DOHH2 (cell line): ENCODE measurements around the gene SHISA3.

ENCODE experiments used
- H3F3A ChIP-seq: fragments of 200-600 bp; sonication (generic), shearing (Covaris generic); 2 replicates; pipeline ENCODE4 v1.6.0; 2016; ENCODE audit warnings: antibody characterized with exemption, mild to moderate bottlenecking; ENCODE audit not compliant: control insufficient read depth, insufficient read depth
- H3K27ac ChIP-seq: fragments of 200-600 bp; sonication (generic); 2 replicates; pipeline ENCODE4 v1.5.1; 2014; ENCODE audit warnings: low read depth, mild to moderate bottlenecking, low read length, moderate library complexity
- H3K27me3 ChIP-seq: fragments of 200-600 bp; sonication (generic); 2 replicates; pipeline ENCODE4 v1.6.1; 2014; ENCODE audit warnings: mild to moderate bottlenecking, low read length, mixed read lengths; ENCODE audit not compliant: control insufficient read depth
- H3K36me3 ChIP-seq: fragments of 200-600 bp; sonication (generic); 2 replicates; pipeline ENCODE4 v1.6.1; 2014; ENCODE audit warnings: mild to moderate bottlenecking, low read length, moderate library complexity, mixed read lengths; ENCODE audit not compliant: control insufficient read depth
- H3K4me1 ChIP-seq: fragments of 200-600 bp; sonication (generic); 2 replicates; pipeline ENCODE4 v1.6.1; 2014; ENCODE audit warnings: mild to moderate bottlenecking, low read length, mixed read lengths; ENCODE audit not compliant: control insufficient read depth
- H3K4me2 ChIP-seq: fragments of 200-600 bp; sonication (generic); 2 replicates; pipeline ENCODE4 v1.6.0; 2014; ENCODE audit warnings: mild to moderate bottlenecking, low read length, moderate library complexity
- H3K4me3 ChIP-seq: fragments of 200-600 bp; sonication (generic); 2 replicates; pipeline ENCODE4 v1.5.1; 2014; ENCODE audit warnings: mild to moderate bottlenecking, low read length, mixed read lengths
- H3K79me2 ChIP-seq: fragments of 200-600 bp; sonication (generic); 2 replicates; pipeline ENCODE4 v1.6.1; 2014; ENCODE audit warnings: mild to moderate bottlenecking, low read length, mixed read lengths; ENCODE audit not compliant: control insufficient read depth
- H3K9me2 ChIP-seq: fragments of 200-600 bp; sonication (generic); replicated peaks from 2 replicates; pipeline ENCODE4 v1.6.1; 2014; ENCODE audit warnings: mild to moderate bottlenecking, low read length, mixed read lengths; ENCODE audit not compliant: control insufficient read depth
- H3K9me3 ChIP-seq: fragments of 200-600 bp; sonication (generic); 2 replicates; pipeline ENCODE4 v1.6.1; 2014; ENCODE audit warnings: antibody characterized with exemption, low read length, mixed read lengths; ENCODE audit not compliant: control insufficient read depth, insufficient read depth
- H4K20me1 ChIP-seq: fragments of 200-600 bp; sonication (generic); 2 replicates; pipeline ENCODE4 v1.6.0; 2014; ENCODE audit warnings: low read depth, mild to moderate bottlenecking, antibody characterized with exemption, low read length, moderate library complexity; ENCODE audit not compliant: control insufficient read depth, insufficient read depth
- EZH2phosphoT487 ChIP-seq: fragments of 200-600 bp; sonication (generic); IDR thresholded peaks from 2 replicates; pipeline ENCODE4 v1.6.1; 2017; ENCODE audit warnings: borderline replicate concordance, mild to moderate bottlenecking, antibody characterized with exemption, low read length, moderate library complexity, mixed read lengths
- TF ChIP-seq, protein P1 (sequence below): fragments of 200-600 bp; sonication (generic); IDR thresholded peaks from one replicate; pipeline ENCODE4 v1.5.1; 2014; ENCODE audit warnings: antibody characterized with exemption, mild to moderate bottlenecking, low read depth, low read length; ENCODE audit not compliant: poor library complexity, severe bottlenecking

Gene SHISA3

DNA sequence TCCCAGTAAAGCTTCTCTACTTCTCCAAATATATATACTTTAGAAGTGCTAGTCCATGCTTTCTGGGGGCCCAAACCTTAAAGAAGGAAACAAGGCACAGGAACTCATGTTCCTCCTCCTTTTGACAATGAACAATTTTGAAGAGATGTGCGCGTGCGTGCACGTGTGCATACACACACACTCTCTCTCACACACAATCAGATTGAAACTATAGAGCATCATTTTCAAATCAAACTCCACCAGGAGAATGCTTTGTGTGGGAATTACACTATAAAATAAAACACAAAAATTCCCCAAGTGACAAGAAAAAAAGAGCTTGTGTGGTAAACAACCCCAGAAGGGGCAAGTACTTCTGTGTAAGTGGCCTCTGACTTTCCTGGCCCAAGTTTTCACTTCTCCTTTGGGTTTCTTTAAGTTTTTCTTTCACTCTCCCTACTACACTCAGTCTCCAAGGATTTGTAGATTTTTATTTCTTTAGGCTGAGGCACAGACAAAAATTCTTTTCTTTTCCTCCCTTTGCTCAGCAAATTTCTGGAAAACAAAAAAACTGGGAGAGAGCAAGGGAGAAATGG lies 46.6 kb upstream of the SHISA3 start:
- H3F3A ChIP-seq: no peaks in the 10 kb centered on the region
- no peak overlapping the region for H3K27ac ChIP-seq
- H3K9me3 ChIP-seq: no peaks in the 10 kb centered on the region
- no peaks in the 10 kb centered on the region for H3K79me2 ChIP-seq
- H3K27me3 ChIP-seq: peaks cover 17% of the 10 kb centered on the region
- H4K20me1 ChIP-seq: no peaks in the 10 kb centered on the region
- no peak overlapping the region for H3K4me3 ChIP-seq
- no peaks in the 10 kb centered on the region for H3K36me3 ChIP-seq
- TF ChIP-seq, protein P1, sequence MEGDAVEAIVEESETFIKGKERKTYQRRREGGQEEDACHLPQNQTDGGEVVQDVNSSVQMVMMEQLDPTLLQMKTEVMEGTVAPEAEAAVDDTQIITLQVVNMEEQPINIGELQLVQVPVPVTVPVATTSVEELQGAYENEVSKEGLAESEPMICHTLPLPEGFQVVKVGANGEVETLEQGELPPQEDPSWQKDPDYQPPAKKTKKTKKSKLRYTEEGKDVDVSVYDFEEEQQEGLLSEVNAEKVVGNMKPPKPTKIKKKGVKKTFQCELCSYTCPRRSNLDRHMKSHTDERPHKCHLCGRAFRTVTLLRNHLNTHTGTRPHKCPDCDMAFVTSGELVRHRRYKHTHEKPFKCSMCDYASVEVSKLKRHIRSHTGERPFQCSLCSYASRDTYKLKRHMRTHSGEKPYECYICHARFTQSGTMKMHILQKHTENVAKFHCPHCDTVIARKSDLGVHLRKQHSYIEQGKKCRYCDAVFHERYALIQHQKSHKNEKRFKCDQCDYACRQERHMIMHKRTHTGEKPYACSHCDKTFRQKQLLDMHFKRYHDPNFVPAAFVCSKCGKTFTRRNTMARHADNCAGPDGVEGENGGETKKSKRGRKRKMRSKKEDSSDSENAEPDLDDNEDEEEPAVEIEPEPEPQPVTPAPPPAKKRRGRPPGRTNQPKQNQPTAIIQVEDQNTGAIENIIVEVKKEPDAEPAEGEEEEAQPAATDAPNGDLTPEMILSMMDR: no peak
- no peaks in the 10 kb centered on the region for H3K9me2 ChIP-seq
- H3K4me1 ChIP-seq: no peaks in the 10 kb centered on the region
- H3K4me2 ChIP-seq: no peak overlapping the region

DNA sequence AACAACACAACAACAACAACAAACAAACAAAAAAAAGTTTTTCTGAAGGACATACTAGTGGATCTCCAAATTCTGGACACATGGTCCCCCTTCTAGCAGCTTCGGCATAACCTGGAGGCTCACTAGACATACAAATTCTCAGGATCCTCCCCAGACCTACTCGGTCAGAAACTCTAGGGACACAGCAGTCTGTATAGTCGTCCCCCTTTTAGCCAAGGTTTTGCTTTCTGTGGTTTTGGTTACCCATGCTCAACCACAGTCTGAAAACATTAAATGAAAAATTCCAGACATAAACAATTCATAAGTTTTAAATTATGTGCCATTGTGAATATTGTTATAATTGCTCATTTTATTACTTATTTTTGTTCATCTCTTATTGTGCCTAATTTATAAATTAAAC lies 45.2 kb upstream of the SHISA3 start:
- no peaks in the 10 kb centered on the region for H3K79me2 ChIP-seq
- H3K4me3 ChIP-seq: no peak overlapping the region
- H3K4me2 ChIP-seq: no peak overlapping the region
- no peaks in the 10 kb centered on the region for H3K4me1 ChIP-seq
- TF ChIP-seq EZH2phosphoT487: no peak
- TF ChIP-seq, protein P1: no peak
- H3K36me3 ChIP-seq: no peaks in the 10 kb centered on the region
- H3F3A ChIP-seq: no peaks in the 10 kb centered on the region
- no peaks in the 10 kb centered on the region for H3K9me3 ChIP-seq
- peaks cover 29% of the 10 kb centered on the region for H3K27me3 ChIP-seq
- H4K20me1 ChIP-seq: no peaks in the 10 kb centered on the region
- no peaks in the 10 kb centered on the region for H3K9me2 ChIP-seq
- no peak overlapping the region for H3K27ac ChIP-seq

DNA sequence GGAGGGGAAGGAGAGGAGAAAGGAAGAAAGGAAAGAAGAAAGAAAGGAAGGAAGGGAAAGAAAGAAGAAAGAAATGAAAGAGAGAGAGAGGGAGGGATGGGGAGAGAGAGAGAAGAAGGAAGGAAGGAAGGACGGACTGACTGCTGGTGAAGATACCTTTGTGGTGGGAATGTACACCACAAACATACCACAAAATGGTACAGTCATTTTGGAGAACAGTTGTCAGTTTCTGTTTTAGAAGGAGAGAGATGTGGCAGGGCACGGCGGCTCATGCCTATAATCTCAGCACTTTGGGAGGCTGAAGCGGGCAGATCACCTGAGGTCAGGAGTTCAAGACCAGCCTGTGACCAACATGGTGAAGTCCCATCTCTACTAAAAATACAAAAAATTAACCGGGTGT lies 40.0 kb upstream of the SHISA3 start:
- Histone ChIP-seq H3K27me3 (peaks cover 57% of the 10 kb centered on the region), H3K79me2 (no peaks in the 10 kb centered on the region)

More for the DNA sequence above, 40.0 kb upstream of the SHISA3 start:
- TF ChIP-seq, protein P1: no peak
- no peak for TF ChIP-seq EZH2phosphoT487
- Histone ChIP-seq H3K9me2 (no peaks in the 10 kb centered on the region), H4K20me1 (no peaks in the 10 kb centered on the region), H3K9me3 (no peaks in the 10 kb centered on the region), H3K27ac (no peak overlapping the region), H3K36me3 (no peaks in the 10 kb centered on the region), H3K4me1 (no peaks in the 10 kb centered on the region), H3K4me3 (no peak overlapping the region), H3K4me2 (no peak overlapping the region), H3F3A (no peaks in the 10 kb centered on the region)
